HL-60 (cell line): ENCODE measurements around the gene PTBP3.

Source experiments
- GABPA ChIP-seq: IDR thresholded peaks from 2 replicates; pipeline ENCODE4 v1.6.1; 2012; ENCODE audit warnings: low read depth
- TF ChIP-seq, protein P1 (sequence below): IDR thresholded peaks from one replicate; pipeline ENCODE4 v1.5.1; 2011; ENCODE audit warnings: low read length, control low read depth, inconsistent platforms; ENCODE audit not compliant: insufficient read depth

DNA sequence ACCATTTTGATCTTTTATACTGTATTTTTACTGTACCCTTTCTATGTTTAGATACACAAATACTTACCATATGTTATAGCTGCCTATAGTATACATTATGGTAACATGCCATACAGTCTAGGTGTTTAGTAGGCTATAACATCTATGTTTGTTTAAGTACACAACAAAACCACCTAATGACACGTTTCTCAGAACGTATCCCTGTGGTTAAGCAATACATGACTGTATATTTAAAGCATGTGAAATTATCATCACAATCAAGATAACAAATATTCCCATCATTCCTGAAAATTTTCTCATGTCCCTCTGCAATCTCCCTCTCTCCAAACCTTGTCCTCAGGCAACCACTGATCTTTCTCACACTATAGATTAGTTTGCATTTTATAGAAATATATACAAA, 91.9 kb downstream of the PTBP3 start:
- TF ChIP-seq, protein P1, sequence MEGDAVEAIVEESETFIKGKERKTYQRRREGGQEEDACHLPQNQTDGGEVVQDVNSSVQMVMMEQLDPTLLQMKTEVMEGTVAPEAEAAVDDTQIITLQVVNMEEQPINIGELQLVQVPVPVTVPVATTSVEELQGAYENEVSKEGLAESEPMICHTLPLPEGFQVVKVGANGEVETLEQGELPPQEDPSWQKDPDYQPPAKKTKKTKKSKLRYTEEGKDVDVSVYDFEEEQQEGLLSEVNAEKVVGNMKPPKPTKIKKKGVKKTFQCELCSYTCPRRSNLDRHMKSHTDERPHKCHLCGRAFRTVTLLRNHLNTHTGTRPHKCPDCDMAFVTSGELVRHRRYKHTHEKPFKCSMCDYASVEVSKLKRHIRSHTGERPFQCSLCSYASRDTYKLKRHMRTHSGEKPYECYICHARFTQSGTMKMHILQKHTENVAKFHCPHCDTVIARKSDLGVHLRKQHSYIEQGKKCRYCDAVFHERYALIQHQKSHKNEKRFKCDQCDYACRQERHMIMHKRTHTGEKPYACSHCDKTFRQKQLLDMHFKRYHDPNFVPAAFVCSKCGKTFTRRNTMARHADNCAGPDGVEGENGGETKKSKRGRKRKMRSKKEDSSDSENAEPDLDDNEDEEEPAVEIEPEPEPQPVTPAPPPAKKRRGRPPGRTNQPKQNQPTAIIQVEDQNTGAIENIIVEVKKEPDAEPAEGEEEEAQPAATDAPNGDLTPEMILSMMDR: no peak
- TF ChIP-seq GABPA: no peak
